Measurements from ENCODE around the gene ERG28. TPM values are rescaled to one million over a fixed set of nuclear protein-coding genes. Genes with fewer than 3 reads are reported as not detected.
"Not testable (repeated sequence)": the region's sequence is repeated elsewhere in the genome, so short reads cannot be mapped to it uniquely, and the experiment has no call there.

The ERG28 gene
- total RNA-seq, 1 experiment from 2014 or later: 13.9 TPM

DNA sequence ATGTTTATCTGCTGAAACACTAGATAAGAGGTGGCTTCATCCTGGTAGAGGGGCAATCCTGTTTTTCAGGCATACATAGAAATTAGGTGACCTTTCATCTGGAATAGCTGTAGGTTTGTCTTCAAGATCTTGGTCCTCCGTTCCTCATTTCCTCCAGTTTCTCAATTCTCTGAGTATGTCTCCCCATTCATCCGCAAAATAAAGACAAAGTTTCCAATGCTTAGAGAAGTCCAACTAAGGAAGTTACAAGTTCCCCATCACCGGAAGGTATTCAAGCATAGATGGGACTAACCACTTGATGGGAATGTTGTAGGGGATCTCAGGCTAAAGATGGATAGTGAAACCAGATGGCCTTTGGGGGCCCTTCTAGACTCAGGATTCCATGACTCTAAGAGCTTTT is 34.3 kb downstream of the ERG28 start:
- no peak for DNase-seq (ENCODE audit: low read depth)

DNA sequence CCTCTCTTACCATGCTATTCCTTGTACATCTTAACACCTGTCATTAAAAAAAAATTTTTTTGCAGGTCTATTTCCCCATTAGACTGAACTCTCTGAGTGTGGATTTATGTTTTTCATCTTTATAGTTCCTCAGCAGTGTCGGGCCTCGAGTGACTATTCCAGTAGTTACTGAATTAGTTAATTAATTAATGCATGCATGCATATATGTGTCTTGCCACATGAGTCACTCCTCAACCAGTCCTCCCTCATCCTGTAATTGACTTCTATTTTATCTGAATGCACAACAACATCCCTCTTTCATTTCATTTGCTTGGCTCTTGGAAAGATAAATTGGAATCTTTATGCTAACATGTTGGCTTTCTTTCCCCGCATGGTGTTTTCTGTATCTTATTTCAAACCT is 35.6 kb downstream of the ERG28 start:
- DNase-seq (ENCODE audit: low read depth): no peak

- DNase-seq (ENCODE audit: low read depth): no peak
These were observed 41.1 kb downstream of the ERG28 start for GRCh38 chr14:75619548-75619947.

- DNase-seq (ENCODE audit: low read depth): no peak
These were observed 45.5 kb downstream of the ERG28 start for GRCh38 chr14:75615200-75615599.

DNA sequence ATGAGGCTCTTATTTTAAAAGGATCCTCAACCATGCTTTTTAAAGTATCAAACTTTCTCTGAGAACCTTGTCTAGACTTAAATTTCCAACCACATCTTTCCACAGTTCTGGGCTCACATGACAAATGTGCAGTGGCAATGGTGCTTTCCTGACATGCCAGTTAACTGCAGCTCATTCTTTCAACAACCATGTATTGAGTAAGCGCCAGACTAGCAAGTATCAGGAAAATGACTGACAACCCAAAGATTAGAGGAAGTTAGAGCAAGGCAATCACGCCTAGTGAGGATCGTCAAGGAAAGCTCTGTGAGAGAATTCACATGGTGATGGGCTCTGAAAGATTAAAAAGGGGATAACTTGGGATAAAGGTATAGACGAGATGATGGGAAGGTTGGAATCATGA is 46.5 kb downstream of the ERG28 start:
- no peak for DNase-seq (ENCODE audit: low read depth)

- DNase-seq (ENCODE audit: low read depth): no peak
These were observed 48.5 kb downstream of the ERG28 start for GRCh38 chr14:75612157-75612556.

DNA sequence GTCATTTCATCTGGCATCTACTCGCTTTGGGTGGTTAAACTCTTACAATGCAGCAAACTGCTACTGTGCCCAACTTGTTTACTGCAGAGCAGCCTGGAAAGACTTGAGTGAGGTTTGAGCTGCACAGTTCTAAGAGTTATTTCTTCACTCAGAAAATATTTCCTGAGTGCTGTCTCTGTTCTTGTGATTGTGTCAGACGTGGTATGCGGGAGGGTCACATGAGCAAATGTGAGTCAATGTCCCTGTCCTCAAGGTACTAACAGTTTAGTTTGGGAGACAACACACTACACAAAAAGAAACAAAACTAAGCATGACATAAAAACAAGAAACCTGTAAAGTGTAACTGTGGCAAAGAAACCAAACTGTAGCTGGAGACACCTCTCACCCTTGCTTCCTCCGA is 49.8 kb downstream of the ERG28 start:
- no peak for DNase-seq (ENCODE audit: low read depth)

- DNase-seq (ENCODE audit: low read depth): no peak
These were observed 50.8 kb downstream of the ERG28 start for GRCh38 chr14:75609606-75610475.

GRCh38 chr14:75609116-75609515 is 51.6 kb downstream of the ERG28 start:
- no peak for DNase-seq (ENCODE audit: low read depth)

DNA sequence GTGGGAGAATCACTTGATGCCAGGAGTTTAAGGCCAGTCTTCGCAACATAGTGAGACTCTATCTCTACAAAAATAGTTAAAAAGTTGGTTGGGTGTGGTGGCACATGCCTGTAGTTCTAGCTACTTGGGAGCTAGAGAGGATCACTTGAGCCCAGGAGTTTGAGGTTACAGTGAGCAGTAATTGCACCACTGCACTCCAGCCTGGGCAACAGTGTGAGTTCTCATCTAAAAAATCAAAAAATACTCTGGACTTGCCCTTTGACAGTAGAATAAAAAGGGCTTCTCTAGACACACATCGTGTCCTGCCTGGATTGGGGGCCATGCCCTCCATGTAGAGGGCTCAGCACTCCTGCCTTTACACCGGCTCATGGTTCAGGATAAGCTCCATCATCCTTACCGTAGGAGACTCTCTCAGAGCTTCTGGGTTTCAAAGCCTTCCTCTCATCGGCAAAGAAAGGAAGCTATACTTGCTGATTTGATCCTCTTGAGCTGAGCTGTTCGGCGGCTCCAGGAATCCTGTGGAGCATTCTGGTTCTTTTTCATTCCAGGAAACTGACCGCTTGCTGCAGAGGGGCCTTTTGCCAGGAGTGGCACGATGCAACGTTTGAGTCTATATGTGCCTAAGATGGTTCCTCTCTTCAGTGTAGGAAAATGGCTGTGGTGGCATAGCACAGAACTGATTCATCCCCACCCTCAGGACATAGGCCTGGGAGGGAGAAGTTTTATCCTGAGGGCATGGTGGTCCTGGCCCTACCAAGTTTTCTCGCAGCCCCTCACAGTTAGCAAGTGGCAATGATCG is 52.6 kb downstream of the ERG28 start:
- no peak for DNase-seq (ENCODE audit: low read depth)

GRCh38 chr14:75607044-75607443 is 53.6 kb downstream of the ERG28 start:
- no peak for DNase-seq (ENCODE audit: low read depth)

GRCh38 chr14:75605916-75606315 is 54.8 kb downstream of the ERG28 start:
- DNase-seq (ENCODE audit: low read depth): no peak

DNA sequence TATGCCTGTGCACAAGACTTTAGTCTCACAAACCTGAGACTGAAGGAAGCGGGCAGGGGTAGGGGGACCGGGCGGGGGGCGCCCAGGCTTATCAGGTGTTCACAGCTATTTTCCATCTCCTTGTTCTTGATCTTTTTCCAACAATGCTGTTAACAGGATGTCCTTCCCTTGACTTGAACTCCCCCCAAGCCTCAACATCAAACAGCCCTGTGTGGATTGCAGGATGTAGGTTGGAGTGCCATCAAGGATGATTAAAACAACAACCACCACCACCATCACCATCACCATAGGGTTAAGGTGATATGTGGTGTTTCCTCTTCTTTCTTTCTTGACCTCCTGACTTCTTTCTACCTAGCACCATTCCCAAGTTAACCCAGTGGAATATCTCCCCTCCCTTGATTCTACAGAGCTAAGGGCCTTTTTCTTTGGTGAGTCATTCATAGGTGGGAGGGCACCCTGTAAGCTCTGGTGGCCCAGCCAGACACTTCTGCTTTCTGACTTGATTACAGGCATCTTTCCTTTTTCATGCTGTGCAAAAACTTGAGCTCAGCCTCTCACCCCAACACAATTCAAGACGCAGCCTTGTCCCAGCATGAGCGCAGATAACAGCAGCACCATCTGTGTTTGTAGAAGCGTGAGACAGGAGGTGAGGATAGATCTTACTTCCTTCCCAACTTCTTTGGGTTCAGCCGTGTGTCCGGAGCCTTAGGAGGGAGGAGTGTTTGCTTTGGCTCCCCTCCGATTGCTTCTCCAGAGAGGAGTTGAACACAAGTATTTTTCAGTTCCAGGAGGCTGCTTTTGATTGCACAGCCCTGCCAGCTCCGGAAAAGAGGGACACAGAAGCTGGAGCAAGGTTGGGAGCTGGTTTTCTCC is 55.5 kb downstream of the ERG28 start:
- no peak for DNase-seq (ENCODE audit: low read depth)

GRCh38 chr14:75602503-75602902 is 58.2 kb downstream of the ERG28 start:
- DNase-seq (ENCODE audit: low read depth): no peak

DNA sequence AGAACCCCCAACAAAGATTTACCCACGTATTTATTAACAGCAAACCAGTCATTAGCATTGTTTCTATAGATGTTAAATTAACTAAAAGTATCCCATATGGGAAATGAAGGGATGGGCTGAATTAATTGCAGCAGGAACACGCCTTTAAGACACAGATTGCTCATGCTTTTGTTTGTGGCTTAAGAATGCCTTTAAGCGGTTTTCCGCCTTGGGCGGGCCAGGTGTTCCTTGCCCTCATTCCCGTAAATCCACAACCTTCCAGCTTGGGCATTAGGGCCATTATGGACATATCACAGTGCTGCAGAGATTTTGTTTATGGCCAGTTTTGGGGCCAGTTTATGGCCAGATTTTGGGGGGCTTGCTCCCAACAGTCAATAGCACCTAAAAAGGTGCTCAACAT is 59.6 kb downstream of the ERG28 start:
- DNase-seq (ENCODE audit: low read depth): not testable (repeated sequence)

- DNase-seq (ENCODE audit: low read depth): not testable (repeated sequence)
These were observed 60.6 kb downstream of the ERG28 start for GRCh38 chr14:75600100-75600499.

Other genes starting within 250 kb of the ERG28 start
- 3.7 and 4.3 TPM in 2 replicates for gene JDP2, start 232.9 kb downstream of the ERG28 start, total RNA-seq (2014; rRNA removed; shearing (Covaris generic))
- 3.6 and 3.9 TPM in 2 replicates for gene BATF, start 138.4 kb downstream of the ERG28 start, total RNA-seq (2014; rRNA removed; shearing (Covaris generic))
- gene FLVCR2, start 82.3 kb downstream of the ERG28 start, total RNA-seq (2014; rRNA removed; shearing (Covaris generic)): 1.3 and 2.1 TPM in 2 replicates
- gene TTLL5, start 370 bp upstream of the ERG28 start, total RNA-seq (2014; rRNA removed; shearing (Covaris generic)): 16.2 and 20.2 TPM in 2 replicates

Measured in RPMI7951 (cell line).